Karpas-422 (cell line): ENCODE data around the gene PARD3B. TPM values are rescaled to one million over a fixed set of nuclear protein-coding genes. Genes with fewer than 3 reads are reported as not detected.

Source experiments
- DNase-seq: peaks from one replicate; pipeline ENCODE4 v3.0.0-alpha.2; 2015
- H2AFZ ChIP-seq: fragments of 200-600 bp; sonication (generic); 2 replicates; pipeline ENCODE4 v1.6.1; 2014; ENCODE audit warnings: antibody characterized with exemption, low read length, mixed read lengths
- H3K27ac ChIP-seq: fragments of 200-600 bp; sonication (generic); 2 replicates; pipeline ENCODE4 v1.5.1; 2014; ENCODE audit warnings: mild to moderate bottlenecking, low read length, moderate library complexity
- H3K27me3 ChIP-seq: fragments of 200-600 bp; sonication (generic); 2 replicates; pipeline ENCODE4 v1.6.1; 2014; ENCODE audit warnings: low read length, mixed read lengths
- H3K36me3 ChIP-seq: fragments of 200-600 bp; sonication (generic); 2 replicates; pipeline ENCODE4 v1.6.1; 2014; ENCODE audit warnings: low read length, mixed read lengths; ENCODE audit not compliant: insufficient read depth
- H3K4me1 ChIP-seq: fragments of 200-600 bp; sonication (generic); 2 replicates; pipeline ENCODE4 v1.6.1; 2014; ENCODE audit warnings: mild to moderate bottlenecking, low read length, mixed read lengths
- H3K4me2 ChIP-seq: fragments of 200-600 bp; sonication (generic); 2 replicates; pipeline ENCODE4 v1.6.1; 2014; ENCODE audit warnings: low read length, low read depth, mild to moderate bottlenecking; ENCODE audit not compliant: poor library complexity, severe bottlenecking
- H3K4me3 ChIP-seq: fragments of 200-600 bp; sonication (generic); 2 replicates; pipeline ENCODE4 v1.5.1; 2014; ENCODE audit warnings: mild to moderate bottlenecking, antibody characterized with exemption, low read length, mixed read lengths
- H3K79me2 ChIP-seq: fragments of 200-600 bp; sonication (generic); 2 replicates; pipeline ENCODE4 v1.6.1; 2014; ENCODE audit warnings: mild to moderate bottlenecking, low read length, mixed read lengths
- H3K9ac ChIP-seq: fragments of 200-600 bp; sonication (generic); 2 replicates; pipeline ENCODE4 v1.6.0; 2014; ENCODE audit warnings: low read length
- H3K9me2 ChIP-seq: fragments of 200-600 bp; sonication (generic), shearing (Covaris generic); replicated peaks from 2 replicates; pipeline ENCODE4 v1.6.0; 2014; ENCODE audit warnings: mild to moderate bottlenecking, low read length, moderate library complexity; ENCODE audit not compliant: insufficient read depth
- H3K9me3 ChIP-seq: fragments of 300-700, 200-600 bp; sonication (generic); 2 replicates; pipeline ENCODE4 v1.6.1; 2014; ENCODE audit warnings: low read length, mixed read lengths
- H4K20me1 ChIP-seq: fragments of 200-600 bp; sonication (generic); 2 replicates; pipeline ENCODE4 v1.6.1; 2014; ENCODE audit warnings: mild to moderate bottlenecking, antibody characterized with exemption, low read length, low read depth; ENCODE audit not compliant: insufficient read depth
- total RNA-seq: library from RNA; depleted of rRNA; stranded (reverse); fragments of >200 nt; shearing (Covaris generic); gene quantifications from 2 replicates; pipeline ENCODE4 v1.2.3, GENCODE V29; 2014; ENCODE audit warnings: low replicate concordance

The PARD3B gene
- total RNA-seq, 1 experiment from 2014 or later = not detected

DNA sequence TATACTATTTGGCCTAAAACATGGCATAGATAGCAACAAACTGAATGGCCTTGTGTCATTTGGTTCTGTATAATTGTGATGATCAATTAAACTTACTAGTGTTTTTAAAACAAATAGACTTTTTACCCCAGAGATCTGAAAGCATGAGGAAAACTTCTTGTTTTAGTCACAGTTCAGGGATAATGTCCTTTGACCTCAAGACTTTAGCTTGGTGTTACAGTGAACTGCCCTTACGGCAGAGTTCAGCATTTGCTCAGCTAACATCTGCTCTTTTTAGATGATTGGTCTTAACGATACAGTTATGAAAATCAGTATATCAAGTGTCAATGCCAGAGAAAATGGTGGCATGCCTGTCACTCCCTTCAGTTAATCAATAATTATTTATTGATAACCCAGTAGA, 429.2 kb downstream of the PARD3B start:
- H3K4me1 ChIP-seq = no peaks in the 10 kb centered on the region

DNA sequence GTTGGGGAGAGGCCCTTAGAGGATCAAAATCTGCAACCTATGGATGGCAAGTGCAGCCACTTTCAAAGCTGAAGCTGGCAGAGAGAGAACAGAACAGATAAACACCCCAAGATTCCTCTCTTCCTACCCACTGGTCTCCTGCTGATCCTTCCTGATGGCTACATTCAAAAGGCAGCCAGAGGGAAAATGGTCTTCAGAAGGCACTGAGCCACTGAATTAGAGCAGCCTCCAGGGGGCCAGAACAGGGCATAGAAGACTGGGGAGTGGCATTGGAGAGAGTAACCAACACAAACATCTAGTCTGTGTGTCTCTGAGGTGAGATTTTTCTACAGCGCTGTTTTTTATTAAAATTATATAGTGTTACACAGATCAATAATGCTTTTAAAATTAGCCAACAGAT, 432.6 kb downstream of the PARD3B start:
- no peaks in the 10 kb centered on the region for H3K9me3 ChIP-seq
- no peaks in the 10 kb centered on the region for H3K9me2 ChIP-seq
- H3K4me1 ChIP-seq = no peaks in the 10 kb centered on the region
- H3K36me3 ChIP-seq = no peaks in the 10 kb centered on the region
- H3K27me3 ChIP-seq = no peaks in the 10 kb centered on the region
- H3K27ac ChIP-seq = no peak overlapping the region
- no peak overlapping the region for H3K4me2 ChIP-seq
- no peak overlapping the region for H3K9ac ChIP-seq
- no peak overlapping the region for H3K4me3 ChIP-seq
- no peaks in the 10 kb centered on the region for H3K79me2 ChIP-seq
- no peak for DNase-seq
- no peaks in the 10 kb centered on the region for H4K20me1 ChIP-seq
- no peak overlapping the region for H2AFZ ChIP-seq

More for the DNA sequence above, 429.2 kb downstream of the PARD3B start:
- Histone ChIP-seq H3K79me2 (no peaks in the 10 kb centered on the region), H3K9me2 (no peaks in the 10 kb centered on the region), H3K27ac (no peak overlapping the region), H3K9me3 (no peaks in the 10 kb centered on the region), H3K4me3 (no peak overlapping the region), H3K4me2 (no peak overlapping the region), H3K36me3 (no peaks in the 10 kb centered on the region), H3K9ac (no peak overlapping the region), H4K20me1 (no peaks in the 10 kb centered on the region), H2AFZ (no peak overlapping the region), H3K27me3 (no peaks in the 10 kb centered on the region)
- no peak for DNase-seq

DNA sequence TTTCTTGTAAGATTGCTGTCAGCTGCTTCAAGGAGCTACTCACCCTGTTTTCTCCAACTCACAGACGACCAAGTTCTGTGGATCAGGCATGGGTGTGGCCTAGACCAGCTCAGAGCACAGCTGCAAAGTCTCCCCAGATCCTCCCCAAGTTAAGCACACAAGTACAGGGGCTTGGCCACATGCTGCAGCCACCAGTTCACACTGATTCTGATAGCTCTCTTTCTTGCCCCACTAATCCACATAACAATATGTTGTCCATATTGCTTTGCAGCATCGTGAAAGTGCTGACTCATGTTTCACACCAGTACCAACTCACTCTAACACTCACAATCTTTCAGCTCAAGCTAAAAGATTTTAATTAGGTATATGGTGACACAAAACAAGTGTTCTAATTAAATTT, 437.0 kb downstream of the PARD3B start:
- Histone ChIP-seq H3K79me2 (no peaks in the 10 kb centered on the region), H3K9ac (no peak overlapping the region), H2AFZ (no peak overlapping the region), H3K27ac (no peak overlapping the region), H3K9me3 (no peaks in the 10 kb centered on the region), H4K20me1 (no peaks in the 10 kb centered on the region), H3K27me3 (no peaks in the 10 kb centered on the region), H3K4me2 (no peak overlapping the region), H3K9me2 (no peaks in the 10 kb centered on the region), H3K36me3 (no peaks in the 10 kb centered on the region), H3K4me1 (no peaks in the 10 kb centered on the region), H3K4me3 (no peak overlapping the region)
- DNase-seq = no peak

DNA sequence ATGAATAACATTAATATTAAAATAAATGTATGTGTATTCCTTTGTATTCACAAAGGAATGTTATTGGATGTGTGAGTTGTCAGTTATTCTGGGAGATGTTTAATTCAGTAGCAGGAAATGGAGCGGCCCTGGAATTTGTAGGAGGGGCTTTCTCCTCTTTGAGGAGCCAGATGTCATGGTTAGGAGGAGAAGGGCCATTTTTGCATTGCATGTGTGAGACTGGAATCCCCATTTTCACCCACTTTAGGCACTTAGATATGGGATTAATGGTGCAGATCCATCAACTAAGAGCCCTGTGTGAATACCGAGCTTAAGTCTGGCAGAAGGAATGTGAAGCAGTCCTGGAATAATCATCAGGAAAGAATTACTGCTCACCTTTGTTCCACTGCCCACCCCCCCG, 439.2 kb downstream of the PARD3B start:
- no peaks in the 10 kb centered on the region for H4K20me1 ChIP-seq
- no peak overlapping the region for H3K4me2 ChIP-seq
- no peak overlapping the region for H3K9ac ChIP-seq
- no peaks in the 10 kb centered on the region for H3K79me2 ChIP-seq
- no peaks in the 10 kb centered on the region for H3K9me2 ChIP-seq
- no peaks in the 10 kb centered on the region for H3K4me1 ChIP-seq
- no peaks in the 10 kb centered on the region for H3K36me3 ChIP-seq
- no peak for DNase-seq
- no peak overlapping the region for H3K4me3 ChIP-seq
- H3K9me3 ChIP-seq = no peaks in the 10 kb centered on the region
- H2AFZ ChIP-seq = no peak overlapping the region
- no peaks in the 10 kb centered on the region for H3K27me3 ChIP-seq
- H3K27ac ChIP-seq = no peak overlapping the region

DNA sequence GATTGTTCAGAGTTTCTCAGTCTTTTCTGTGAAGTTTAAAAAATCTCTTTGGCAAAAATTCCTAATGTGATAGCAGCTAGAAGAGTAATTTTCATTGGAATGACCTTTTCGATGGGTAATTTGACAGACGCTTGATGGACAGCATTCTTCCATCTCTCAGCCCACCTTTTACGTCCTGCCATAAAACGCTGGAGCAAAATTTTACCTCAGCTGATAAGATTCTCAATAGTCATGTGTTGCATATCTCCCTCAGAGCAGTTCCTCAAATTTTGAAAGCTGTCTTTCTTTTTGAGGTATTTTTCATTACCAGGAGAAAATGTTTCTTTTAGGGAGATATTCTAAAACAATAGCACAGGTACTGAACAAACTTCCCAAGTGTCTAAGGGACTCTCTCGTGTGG, 441.4 kb downstream of the PARD3B start:
- Histone ChIP-seq H3K79me2 (no peaks in the 10 kb centered on the region), H3K4me2 (no peak overlapping the region), H3K9me3 (no peaks in the 10 kb centered on the region), H3K4me1 (no peaks in the 10 kb centered on the region), H3K9me2 (no peaks in the 10 kb centered on the region), H2AFZ (no peak overlapping the region), H3K36me3 (no peaks in the 10 kb centered on the region), H3K27me3 (no peaks in the 10 kb centered on the region), H3K27ac (no peak overlapping the region), H3K4me3 (no peak overlapping the region), H4K20me1 (no peaks in the 10 kb centered on the region), H3K9ac (no peak overlapping the region)
- no peak for DNase-seq

DNA sequence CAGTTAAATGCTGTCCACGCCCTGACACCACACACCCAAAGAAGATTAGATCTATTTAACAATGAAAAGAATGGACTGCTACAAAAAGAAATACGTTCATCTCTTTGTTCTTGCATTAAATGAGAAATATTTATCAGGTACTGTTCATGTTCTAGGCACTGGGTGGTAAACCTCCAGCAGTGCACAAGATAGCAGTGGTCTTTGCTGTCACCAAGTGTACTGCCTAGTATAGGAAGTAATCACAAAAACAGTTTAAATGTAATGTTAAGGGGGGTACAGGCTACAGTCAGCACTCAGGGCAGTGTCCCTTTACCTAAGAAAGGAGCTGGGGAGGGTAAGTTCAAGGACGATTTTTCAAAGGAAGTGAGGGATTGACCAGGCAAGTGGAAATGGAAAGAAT, 443.6 kb downstream of the PARD3B start:
- H2AFZ ChIP-seq = no peak overlapping the region

DNA sequence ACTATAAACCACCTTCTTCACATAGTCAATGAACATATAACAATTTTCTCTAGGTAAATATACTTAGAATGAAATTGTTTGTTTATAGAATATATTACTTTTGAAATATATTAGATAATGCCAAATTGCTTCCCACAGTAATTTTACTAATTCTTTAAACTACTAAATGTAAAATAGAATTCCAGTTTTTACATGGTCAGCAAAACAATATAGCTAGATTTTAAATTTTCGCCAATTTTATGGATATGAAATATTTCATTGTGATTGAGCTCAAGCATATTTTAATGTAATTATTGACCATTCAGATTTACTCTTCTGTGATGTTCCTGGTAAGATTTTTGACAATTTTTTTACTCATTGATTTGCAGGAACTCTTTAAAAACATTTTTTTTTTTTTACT, 444.6 kb downstream of the PARD3B start:
- Histone ChIP-seq H3K9me3 (no peaks in the 10 kb centered on the region), H3K4me3 (no peak overlapping the region), H3K79me2 (no peaks in the 10 kb centered on the region), H3K27me3 (no peaks in the 10 kb centered on the region), H3K27ac (no peak overlapping the region), H2AFZ (no peak overlapping the region), H4K20me1 (no peaks in the 10 kb centered on the region), H3K4me1 (no peaks in the 10 kb centered on the region), H3K4me2 (no peak overlapping the region), H3K9ac (no peak overlapping the region), H3K9me2 (no peaks in the 10 kb centered on the region), H3K36me3 (no peaks in the 10 kb centered on the region)
- no peak for DNase-seq

More for the DNA sequence above, 443.6 kb downstream of the PARD3B start:
- Histone ChIP-seq H3K27me3 (no peaks in the 10 kb centered on the region), H3K9me2 (no peaks in the 10 kb centered on the region), H3K36me3 (no peaks in the 10 kb centered on the region), H3K9ac (no peak overlapping the region), H3K4me2 (no peak overlapping the region), H3K79me2 (no peaks in the 10 kb centered on the region), H4K20me1 (no peaks in the 10 kb centered on the region), H3K4me3 (no peak overlapping the region), H3K27ac (no peak overlapping the region), H3K9me3 (no peaks in the 10 kb centered on the region), H3K4me1 (no peaks in the 10 kb centered on the region)
- no peak for DNase-seq

DNA sequence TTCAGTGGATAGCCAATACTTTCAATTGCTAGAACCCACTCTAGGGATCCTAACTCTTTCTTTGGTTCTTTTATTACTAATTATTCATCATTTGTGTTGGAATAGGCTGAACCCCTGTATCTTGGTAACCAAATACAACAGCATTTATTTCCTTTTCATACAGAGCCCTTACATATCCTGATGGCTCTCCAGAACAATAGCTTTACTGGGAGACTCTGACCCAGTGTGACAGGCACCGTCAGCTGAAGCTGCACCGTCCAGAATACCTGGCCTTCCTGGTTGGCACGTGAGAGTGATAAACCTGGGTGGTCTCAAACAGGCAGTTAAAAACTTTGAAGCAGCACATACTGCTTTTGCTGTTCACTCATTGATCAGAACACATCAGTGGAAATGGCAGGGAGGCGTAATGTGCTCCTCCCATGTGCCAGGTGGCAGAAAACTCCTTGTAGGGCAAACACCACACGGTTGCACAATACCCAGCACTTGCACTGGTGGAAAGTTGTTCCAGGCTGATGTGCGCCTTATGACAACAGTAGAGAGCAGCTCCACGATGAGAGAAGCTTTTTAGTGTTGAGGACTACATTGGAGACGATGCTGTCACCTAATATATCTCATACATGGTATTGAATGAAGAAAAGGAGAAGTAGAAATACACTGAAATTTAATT, 456.2 kb downstream of the PARD3B start:
- Histone ChIP-seq H3K79me2 (no peaks in the 10 kb centered on the region), H3K4me3 (no peak overlapping the region), H3K27ac (no peak overlapping the region), H3K4me2 (no peak overlapping the region), H3K4me1 (no peaks in the 10 kb centered on the region), H3K27me3 (no peaks in the 10 kb centered on the region), H3K9me3 (no peaks in the 10 kb centered on the region), H3K9ac (no peak overlapping the region), H3K9me2 (no peaks in the 10 kb centered on the region), H4K20me1 (no peaks in the 10 kb centered on the region), H2AFZ (no peak overlapping the region), H3K36me3 (no peaks in the 10 kb centered on the region)
- DNase-seq = no peak
